Measurements from ENCODE around the gene CLCNKB. TPM values are rescaled to one million over a fixed set of nuclear protein-coding genes. Genes with fewer than 3 reads are reported as not detected.

CLCNKB gene
- total and polyA plus RNA-seq, 2 of the 13 experiments (the other 11 are each of a cell fraction or from before 2014, with no cell fraction given): 0.04 TPM; not detected in 1

GRCh38 chr1:16078925-16079656, 35.5 kb downstream of the CLCNKB start (continued):
- TF ChIP-seq ARID4A (CRISPR knock-in tag; IDR thresholded peaks at IDR 0.05; ENCODE audit: borderline replicate concordance): no peak
- peak; percentile 44; the same call in 1 of the 2 replicates for TF ChIP-seq IKZF5 (CRISPR knock-in tag; IDR thresholded peaks at IDR 0.05)
- TF ChIP-seq ZNF557 (CRISPR knock-in tag; IDR thresholded peaks at IDR 0.05): no peak
- 0 out of 2 replicates have a peak, but pooled peaks have one; percentile 35 for TF ChIP-seq ZBTB38 (CRISPR knock-in tag; IDR thresholded peaks at IDR 0.05)
- TF ChIP-seq GATAD2A (CRISPR knock-in tag; IDR thresholded peaks at IDR 0.05): peak; percentile 41
- no peak for TF ChIP-seq GTF2F1 (IDR thresholded peaks at IDR 0.05; ENCODE audit: low read length)
- no peak for TF ChIP-seq RARA (CRISPR knock-in tag; IDR thresholded peaks at IDR 0.05)
- no peak for TF ChIP-seq PRDM10 (CRISPR knock-in tag; IDR thresholded peaks at IDR 0.05; ENCODE audit: low read depth)
- TF ChIP-seq NFIB (CRISPR knock-in tag; IDR thresholded peaks at IDR 0.05; ENCODE audit: borderline replicate concordance): no peak
- 0 out of 2 replicates have a peak, but pooled peaks have one; percentile 23 for TF ChIP-seq ATF2 (CRISPR knock-in tag; IDR thresholded peaks at IDR 0.05)
- no peak for TF ChIP-seq ZNF800 (CRISPR knock-in tag; IDR thresholded peaks at IDR 0.05)
- no peak for TF ChIP-seq ZNF432 (CRISPR knock-in tag; IDR thresholded peaks at IDR 0.05; ENCODE audit: borderline replicate concordance)
- no peak for TF ChIP-seq ADNP (CRISPR knock-in tag; IDR thresholded peaks at IDR 0.05)
- TF ChIP-seq RCOR2 (CRISPR knock-in tag; IDR thresholded peaks at IDR 0.05): no peak
- peak; percentile 18; the same call in 1 of the 2 replicates for TF ChIP-seq DRAP1 (CRISPR knock-in tag; IDR thresholded peaks at IDR 0.05)
- 0 out of 2 replicates have a peak, but pooled peaks have one; percentile 46 for TF ChIP-seq CBFB (CRISPR knock-in tag; IDR thresholded peaks at IDR 0.05)

All from HepG2 (cell line).